Body of pancreas (tissue), 4 donors: Measurements from ENCODE around the gene SERPINA10.

Experiments
- POLR2A ChIP-seq, 3 donors: fragments of 450-650 bp; IDR thresholded peaks; one replicate each; pipeline ENCODE4 v1.6.1; 2016; ENCODE audit warnings: antibody characterized with exemption in 3 of 3, mild to moderate bottlenecking in 2 of 3
- TF ChIP-seq, protein P1 (sequence below), 7 experiments: fragments of 450-650 bp in 4 of 7; fragments of 200-600 bp in 3 of 7; sonication (generic) in 3 of 7; IDR thresholded peaks; one replicate each; pipeline ENCODE4 v1.5.1; 2016 to 2019; ENCODE audit warnings: antibody characterized with exemption in 7 of 7

DNA sequence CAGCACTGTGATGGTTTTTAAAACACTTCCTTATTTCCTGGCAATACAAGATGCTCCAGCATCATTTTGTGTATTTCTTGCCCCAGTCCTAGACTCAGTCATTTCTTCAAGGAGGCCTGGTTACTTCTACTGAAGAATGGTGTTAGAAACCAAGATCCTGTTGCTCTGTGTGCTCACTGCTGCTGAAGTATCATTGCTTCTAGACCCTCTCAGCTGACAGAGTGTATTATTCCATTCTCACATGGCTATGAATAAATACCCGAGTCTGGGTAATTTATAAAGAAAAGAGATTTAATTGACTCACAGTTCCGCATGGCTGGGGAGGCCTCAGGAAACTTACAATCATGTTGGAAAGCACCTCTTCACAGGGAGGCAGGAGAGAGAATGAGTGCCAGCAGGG is 45.0 kb upstream of the SERPINA10 start:
- TF ChIP-seq, protein P1, sequence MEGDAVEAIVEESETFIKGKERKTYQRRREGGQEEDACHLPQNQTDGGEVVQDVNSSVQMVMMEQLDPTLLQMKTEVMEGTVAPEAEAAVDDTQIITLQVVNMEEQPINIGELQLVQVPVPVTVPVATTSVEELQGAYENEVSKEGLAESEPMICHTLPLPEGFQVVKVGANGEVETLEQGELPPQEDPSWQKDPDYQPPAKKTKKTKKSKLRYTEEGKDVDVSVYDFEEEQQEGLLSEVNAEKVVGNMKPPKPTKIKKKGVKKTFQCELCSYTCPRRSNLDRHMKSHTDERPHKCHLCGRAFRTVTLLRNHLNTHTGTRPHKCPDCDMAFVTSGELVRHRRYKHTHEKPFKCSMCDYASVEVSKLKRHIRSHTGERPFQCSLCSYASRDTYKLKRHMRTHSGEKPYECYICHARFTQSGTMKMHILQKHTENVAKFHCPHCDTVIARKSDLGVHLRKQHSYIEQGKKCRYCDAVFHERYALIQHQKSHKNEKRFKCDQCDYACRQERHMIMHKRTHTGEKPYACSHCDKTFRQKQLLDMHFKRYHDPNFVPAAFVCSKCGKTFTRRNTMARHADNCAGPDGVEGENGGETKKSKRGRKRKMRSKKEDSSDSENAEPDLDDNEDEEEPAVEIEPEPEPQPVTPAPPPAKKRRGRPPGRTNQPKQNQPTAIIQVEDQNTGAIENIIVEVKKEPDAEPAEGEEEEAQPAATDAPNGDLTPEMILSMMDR (IDR thresholded peaks at IDR 0.05), result no peak
- no peak for TF ChIP-seq POLR2A (IDR thresholded peaks at IDR 0.05)
